ENCODE measurements around the gene GOLGA6L7. TPM values are rescaled to one million over a fixed set of nuclear protein-coding genes. Genes with fewer than 3 reads are reported as not detected.

Gene GOLGA6L7
- total RNA-seq, 4 donors from 2014 or later = not detected

DNA sequence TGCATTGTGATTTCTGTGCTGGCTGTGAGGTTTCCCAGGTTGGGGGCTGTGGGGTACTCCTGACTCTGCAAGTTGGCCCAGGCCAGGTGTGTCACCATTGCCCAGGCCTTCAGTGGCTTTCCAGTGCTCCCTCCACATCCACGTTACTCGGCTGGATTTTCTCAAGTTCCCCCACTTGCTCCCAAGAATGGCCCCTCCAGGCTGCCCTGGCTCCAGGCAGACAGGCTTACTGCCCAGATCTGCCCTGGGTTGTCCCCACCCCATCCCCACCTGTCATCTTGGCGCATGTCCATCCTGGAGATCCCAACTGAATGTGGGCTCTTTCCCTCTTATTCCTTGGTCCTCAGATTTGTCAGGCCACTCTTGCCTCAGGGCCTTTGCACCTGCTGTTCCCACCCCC is 40.9 kb upstream of the GOLGA6L7 start:
- TF ChIP-seq EP300 (IDR thresholded peaks at IDR 0.05) (no peak), POLR2AphosphoS5 (IDR thresholded peaks at IDR 0.05) (no peak), POLR2A (IDR thresholded peaks at IDR 0.05; ENCODE audit: low read depth) (no peak), CTCF (IDR thresholded peaks at IDR 0.05) (no peak)
- intact Hi-C loops (cut with DNase I) = no loop called here
- H3K4me3 ChIP-seq = no peak overlapping the region

GRCh38 chr15:28888900-28889299 is 40.5 kb upstream of the GOLGA6L7 start:
- Histone ChIP-seq H3K4me1 (peaks cover 10 to 23% (median 20%) of the 10 kb centered on the region in 4 donors), H3K9me3 (no peaks in the 10 kb centered on the region)
- intact Hi-C loops (cut with DNase I) = no loop called here

More for the DNA sequence above, 40.9 kb upstream of the GOLGA6L7 start:
- no peak for DNase-seq (ENCODE audit: extremely low spot score)
- Histone ChIP-seq H3K27ac (replicated peaks in 1 of 4) (no peak overlapping the region), H3K9me3 (no peaks in the 10 kb centered on the region), H3K4me1 (peaks cover 10 to 23% (median 20%) of the 10 kb centered on the region in 4 donors), H3K36me3 (no peaks in the 10 kb centered on the region), H3K27me3 (peaks cover 0 to 34% (median 7%) of the 10 kb centered on the region in 4 donors)
- 100% methylated on average over 3 of the region's 3 CpGs for WGBS

DNA sequence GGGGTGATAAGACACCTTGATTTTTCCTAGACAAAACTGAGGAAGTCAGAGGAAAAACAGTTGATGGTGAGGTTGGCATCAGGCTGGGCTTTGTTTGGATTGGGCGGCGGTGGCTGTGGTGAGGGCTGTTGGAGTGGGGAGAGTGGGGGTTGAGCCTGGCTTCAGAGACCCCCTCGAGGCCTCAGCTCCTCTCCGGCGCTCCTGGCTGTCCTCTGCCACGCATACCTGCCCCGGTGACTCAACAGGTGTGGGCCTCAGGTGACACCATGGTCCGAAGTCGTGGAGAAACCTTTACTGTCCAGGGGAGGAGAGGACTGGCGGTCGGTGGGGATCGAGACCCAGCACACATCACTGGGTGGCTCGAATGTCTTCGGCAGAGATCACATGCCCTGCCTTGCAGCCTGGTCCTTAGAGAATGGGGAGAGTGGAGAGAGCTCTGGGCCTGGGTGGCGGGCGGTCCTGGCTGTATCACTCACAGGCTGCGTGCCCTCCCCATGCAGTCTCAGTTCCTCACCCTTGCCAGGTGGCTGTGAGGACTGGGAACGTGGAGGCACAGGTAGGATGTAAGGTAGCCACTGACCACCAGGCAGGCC is 40.0 kb upstream of the GOLGA6L7 start:
- peaks cover 0 to 34% (median 7%) of the 10 kb centered on the region in 4 donors for H3K27me3 ChIP-seq
- WGBS = 99% methylated on average over 10 of the region's 18 CpGs
- H3K4me3 ChIP-seq = no peak overlapping the region
- intact Hi-C loops (cut with DNase I) = no loop called here
- no peak for TF ChIP-seq POLR2AphosphoS5 (IDR thresholded peaks at IDR 0.05)
- TF ChIP-seq CTCF (IDR thresholded peaks at IDR 0.05) = no peak
- no peak for TF ChIP-seq POLR2A (IDR thresholded peaks at IDR 0.05; ENCODE audit: low read depth)
- no peak for TF ChIP-seq EP300 (IDR thresholded peaks at IDR 0.05)
- H3K4me1 ChIP-seq = peaks cover 10 to 23% (median 20%) of the 10 kb centered on the region in 4 donors
- no peak overlapping the region for H3K27ac ChIP-seq (replicated peaks in 1 of 4)
- no peaks in the 10 kb centered on the region for H3K9me3 ChIP-seq
- no peaks in the 10 kb centered on the region for H3K36me3 ChIP-seq
- DNase-seq (ENCODE audit: extremely low spot score) = no peak

More at GRCh38 chr15:28888900-28889299, 40.5 kb upstream of the GOLGA6L7 start:
- no peak for DNase-seq (ENCODE audit: extremely low spot score)
- Histone ChIP-seq H3K27me3 (peaks cover 0 to 34% (median 7%) of the 10 kb centered on the region in 4 donors), H3K4me3 (no peak overlapping the region), H3K36me3 (no peaks in the 10 kb centered on the region), H3K27ac (replicated peaks in 1 of 4) (no peak overlapping the region)
- no peak for TF ChIP-seq POLR2A (IDR thresholded peaks at IDR 0.05; ENCODE audit: low read depth)
- no peak for TF ChIP-seq CTCF (IDR thresholded peaks at IDR 0.05)
- no peak for TF ChIP-seq POLR2AphosphoS5 (IDR thresholded peaks at IDR 0.05)
- no peak for TF ChIP-seq EP300 (IDR thresholded peaks at IDR 0.05)
- WGBS = 75% methylated on average over 9 of the region's 10 CpGs

GRCh38 chr15:28887339-28888174 is 39.1 kb upstream of the GOLGA6L7 start:
- H3K9me3 ChIP-seq = no peaks in the 10 kb centered on the region
- 87% methylated on average over 14 of the region's 17 CpGs for WGBS
- no peaks in the 10 kb centered on the region for H3K36me3 ChIP-seq
- DNase-seq (ENCODE audit: extremely low spot score) = no peak
- H3K4me3 ChIP-seq = peak overlapping the region in 1 of 4 donors; percentile 60
- peaks cover 0 to 34% (median 7%) of the 10 kb centered on the region in 4 donors for H3K27me3 ChIP-seq
- peaks cover 10 to 23% (median 20%) of the 10 kb centered on the region in 4 donors for H3K4me1 ChIP-seq
- no peak overlapping the region for H3K27ac ChIP-seq (replicated peaks in 1 of 4)
- intact Hi-C loops (cut with DNase I) = no loop called here
- TF ChIP-seq EP300 (IDR thresholded peaks at IDR 0.05) (no peak), POLR2A (IDR thresholded peaks at IDR 0.05; ENCODE audit: low read depth) (no peak), POLR2AphosphoS5 (IDR thresholded peaks at IDR 0.05) (no peak), CTCF (IDR thresholded peaks at IDR 0.05) (no peak)

All from esophagus muscularis mucosa (tissue), 4 donors.